Glutamatergic neuron (in vitro differentiated cells): Measurements from ENCODE around the gene TECTB. TPM values are rescaled to one million over a fixed set of nuclear protein-coding genes. Genes with fewer than 3 reads are reported as not detected.

Experiments used
- DNase-seq: peaks from one replicate; pipeline ENCODE4 v3.0.0; 2022
- H3K27ac Mint-ChIP-seq: one replicate; pipeline ENCODE4 v1.8.0; 2020; ENCODE audit warnings: mild to moderate bottlenecking, mixed read lengths, inconsistent platforms; ENCODE audit not compliant: unreplicated experiment
- H3K27me3 Mint-ChIP-seq: one replicate; pipeline ENCODE4 v1.8.0; 2020; ENCODE audit warnings: mild to moderate bottlenecking, moderate library complexity, mixed read lengths, inconsistent platforms; ENCODE audit not compliant: unreplicated experiment
- H3K36me3 Mint-ChIP-seq: one replicate; pipeline ENCODE4 v1.8.0; 2020; ENCODE audit warnings: mild to moderate bottlenecking, mixed read lengths, inconsistent platforms; ENCODE audit not compliant: unreplicated experiment
- H3K4me1 Mint-ChIP-seq: one replicate; pipeline ENCODE4 v1.8.0; 2020; ENCODE audit warnings: mild to moderate bottlenecking, low read depth, mixed read lengths, inconsistent platforms; ENCODE audit not compliant: unreplicated experiment
- H3K4me3 Mint-ChIP-seq: one replicate; pipeline ENCODE4 v1.8.0; 2020; ENCODE audit warnings: mild to moderate bottlenecking, mixed read lengths, inconsistent platforms; ENCODE audit not compliant: unreplicated experiment
- H3K9me3 Mint-ChIP-seq: one replicate; pipeline ENCODE4 v1.8.0; 2020; ENCODE audit warnings: mild to moderate bottlenecking, moderate library complexity, mixed read lengths, inconsistent platforms; ENCODE audit not compliant: unreplicated experiment
- microRNA-seq: library from miRNA; unstranded; fragments of <30 nt; microRNA quantifications from one replicate; pipeline ENCODE4, GENCODE V29; 2020; ENCODE audit not compliant: unreplicated experiment
- total RNA-seq: library from RNA; stranded (reverse); fragmentation: NEBNext Ultra II Directional; extraction: Animal tissue kit (Norgen Biotek cat#: 25700); gene quantifications from one replicate; pipeline ENCODE4 v1.2.1, GENCODE V29; 2021; ENCODE audit not compliant: unreplicated experiment
- TF ChIP-seq, protein P1 (sequence below): fragments of 200-600 bp; sonication (generic); IDR thresholded peaks from one replicate; pipeline ENCODE4 v1.5.0; 2021; ENCODE audit not compliant: partially characterized antibody, unreplicated experiment

The TECTB gene
- total RNA-seq, 1 donor from 2014 or later, result not detected

DNA sequence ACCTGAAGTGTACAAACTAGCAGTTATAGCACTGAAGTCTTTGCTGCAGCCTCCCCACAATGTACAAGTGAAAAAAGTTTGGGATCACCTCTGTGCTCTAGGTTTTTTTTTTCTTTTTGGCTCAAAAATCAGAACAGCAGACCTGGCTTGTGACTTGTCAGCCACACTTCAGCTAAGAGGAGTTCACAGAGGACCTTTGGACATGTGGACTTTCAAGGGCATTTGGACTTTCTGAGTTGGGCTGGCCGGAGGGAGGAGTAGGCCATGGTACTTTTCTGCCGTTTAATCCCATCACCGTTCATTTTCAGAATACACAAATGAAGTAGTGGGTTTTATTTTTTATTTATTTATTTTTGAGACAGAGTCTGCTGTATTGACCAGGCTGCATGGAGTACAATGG is 68.8 kb downstream of the TECTB start:
- Mint-ChIP-seq H3K36me3 (no peaks in the 10 kb centered on the region), H3K9me3 (no peaks in the 10 kb centered on the region), H3K4me1 (peaks cover 2% of the 10 kb centered on the region), H3K27ac (no peak overlapping the region), H3K4me3 (no peak overlapping the region), H3K27me3 (peaks cover 2% of the 10 kb centered on the region)
- TF ChIP-seq, protein P1, sequence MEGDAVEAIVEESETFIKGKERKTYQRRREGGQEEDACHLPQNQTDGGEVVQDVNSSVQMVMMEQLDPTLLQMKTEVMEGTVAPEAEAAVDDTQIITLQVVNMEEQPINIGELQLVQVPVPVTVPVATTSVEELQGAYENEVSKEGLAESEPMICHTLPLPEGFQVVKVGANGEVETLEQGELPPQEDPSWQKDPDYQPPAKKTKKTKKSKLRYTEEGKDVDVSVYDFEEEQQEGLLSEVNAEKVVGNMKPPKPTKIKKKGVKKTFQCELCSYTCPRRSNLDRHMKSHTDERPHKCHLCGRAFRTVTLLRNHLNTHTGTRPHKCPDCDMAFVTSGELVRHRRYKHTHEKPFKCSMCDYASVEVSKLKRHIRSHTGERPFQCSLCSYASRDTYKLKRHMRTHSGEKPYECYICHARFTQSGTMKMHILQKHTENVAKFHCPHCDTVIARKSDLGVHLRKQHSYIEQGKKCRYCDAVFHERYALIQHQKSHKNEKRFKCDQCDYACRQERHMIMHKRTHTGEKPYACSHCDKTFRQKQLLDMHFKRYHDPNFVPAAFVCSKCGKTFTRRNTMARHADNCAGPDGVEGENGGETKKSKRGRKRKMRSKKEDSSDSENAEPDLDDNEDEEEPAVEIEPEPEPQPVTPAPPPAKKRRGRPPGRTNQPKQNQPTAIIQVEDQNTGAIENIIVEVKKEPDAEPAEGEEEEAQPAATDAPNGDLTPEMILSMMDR, result no peak
- DNase-seq, result no peak

DNA sequence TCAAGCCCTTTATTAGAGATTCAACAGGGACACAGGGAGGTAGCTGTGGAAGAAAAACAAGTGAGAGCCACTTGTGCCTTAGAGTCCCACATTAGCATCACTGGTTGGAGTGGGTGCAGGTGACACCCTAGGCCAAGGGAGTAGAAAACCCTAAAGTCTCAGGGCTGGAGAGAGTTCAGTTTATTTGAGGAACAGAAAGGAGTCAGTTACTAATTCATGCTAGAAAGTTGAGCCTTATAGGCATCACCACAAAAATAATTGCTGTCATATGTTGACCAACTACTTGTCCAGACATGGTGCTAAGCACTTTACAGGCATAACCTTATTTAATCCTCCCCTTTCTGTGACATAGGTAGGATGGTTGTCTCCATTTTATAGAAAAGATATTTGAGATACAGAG is 69.8 kb downstream of the TECTB start:
- H3K27me3 Mint-ChIP-seq, result peaks cover 2% of the 10 kb centered on the region
- no peak overlapping the region for H3K27ac Mint-ChIP-seq
- H3K36me3 Mint-ChIP-seq, result no peaks in the 10 kb centered on the region
- DNase-seq, result no peak
- H3K9me3 Mint-ChIP-seq, result no peaks in the 10 kb centered on the region
- peaks cover 2% of the 10 kb centered on the region for H3K4me1 Mint-ChIP-seq
- no peak overlapping the region for H3K4me3 Mint-ChIP-seq
- TF ChIP-seq, protein P1, result no peak

Small RNAs within 50 kb of the gene (microRNA-seq; reads per million reads assigned to microRNA genes)
- gene MIR6715A (not detected), gene MIR6715B (not detected)

Other genes starting within 250 kb of the TECTB start
- 13.8 TPM for gene GPAM, start 99.6 kb upstream of the TECTB start, total RNA-seq
- gene ACSL5, start 90.7 kb downstream of the TECTB start, total RNA-seq, result not detected
- 33.0 TPM for gene ZDHHC6, start 163.5 kb downstream of the TECTB start, total RNA-seq
- gene VTI1A, start 163.8 kb downstream of the TECTB start, total RNA-seq, result 61.0 TPM